ENCODE data around the gene GTPBP8.
A peak's percentile ranks its signal among the peaks of the same experiment; 100 is the strongest.
"Not testable (repeated sequence)": the region's sequence is repeated elsewhere in the genome, so short reads cannot be mapped to it uniquely, and the experiment has no call there.

GTPBP8 gene

DNA sequence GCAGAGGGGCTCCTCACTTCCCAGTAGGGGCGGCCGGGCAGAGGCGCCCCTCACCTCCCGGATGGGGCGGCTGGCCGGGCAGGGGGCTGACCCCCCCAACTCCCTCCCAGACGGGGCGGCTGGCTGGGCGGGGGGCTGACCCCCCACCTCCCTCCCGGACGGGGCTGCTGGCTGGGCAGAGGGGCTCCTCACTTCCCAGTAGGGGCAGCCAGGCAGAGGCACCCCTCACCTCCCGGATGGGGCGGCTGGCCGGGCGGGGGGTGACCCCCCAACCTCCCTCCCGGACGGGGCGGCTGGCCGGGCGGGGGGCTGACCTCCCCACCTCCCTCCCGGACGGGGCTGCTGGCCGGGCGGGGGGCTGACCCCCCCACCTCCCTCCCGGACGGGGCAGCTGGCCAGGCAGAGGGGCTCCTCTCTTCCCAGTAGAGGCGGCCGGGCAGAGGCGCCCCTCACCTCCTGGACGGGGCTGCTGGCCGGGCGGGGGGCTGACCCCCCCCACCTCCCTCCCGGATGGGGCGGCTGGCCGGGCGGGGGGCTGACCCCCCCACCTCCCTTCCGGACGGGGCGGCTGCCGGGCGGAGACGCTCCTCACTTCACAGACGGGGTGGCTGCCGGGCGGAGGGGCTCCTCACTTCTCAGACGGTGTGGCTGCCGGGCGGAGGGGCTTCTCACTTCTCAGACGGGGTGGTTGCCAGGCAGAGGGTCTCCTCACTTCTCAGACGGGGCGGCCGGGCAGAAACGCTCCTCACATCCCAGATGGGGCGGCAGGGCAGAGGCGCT is 55.6 kb downstream of the GTPBP8 start:
- H3K4me3 ChIP-seq, result not testable (repeated sequence)

DNA sequence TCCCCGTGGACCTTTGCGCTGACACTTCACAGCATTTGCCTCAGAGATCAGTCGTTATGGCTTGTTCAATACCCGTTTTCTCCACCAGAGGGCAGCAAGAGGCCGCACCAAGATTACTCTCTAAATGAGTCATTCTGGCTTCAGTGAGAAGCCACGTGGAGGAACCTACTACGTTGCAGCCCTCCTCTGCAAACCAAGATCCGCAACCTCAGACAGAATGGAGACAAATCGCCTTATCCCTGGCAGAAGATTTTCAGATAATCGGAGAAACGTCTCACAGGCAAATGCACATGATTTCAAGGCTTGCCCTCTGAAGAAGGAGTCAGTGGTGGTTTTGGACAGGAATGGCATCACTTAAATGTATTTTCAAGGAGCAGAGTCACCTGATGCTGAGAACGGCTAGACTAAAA is 60.5 kb downstream of the GTPBP8 start:
- Histone ChIP-seq H3K27ac (peak overlapping the region in 12 of 21 experiments; percentile 2 to 69 (median 44)), H3K4me3 (peak overlapping the region in 1 of 7 experiments; percentile 8)

More for the DNA sequence above, 55.6 kb downstream of the GTPBP8 start:
- H3K27ac ChIP-seq, result not testable (repeated sequence)
